Stimulated activated CD8-positive, alpha-beta memory T cell treated with anti-CD3 and anti-CD28 coated beads, Interleukin-7, amount 100 ng/mL, for 48 hours (primary cell): ENCODE measurements around the gene TAS2R41.
"Not testable (repeated sequence)": the region's sequence is repeated elsewhere in the genome, so short reads cannot be mapped to it uniquely, and the experiment has no call there.

ENCODE experiments used
- DNase-seq, 2 donors: peaks; one replicate each; pipeline ENCODE4 v3.0.0-alpha.2; 2020; ENCODE audit warnings: low read depth in 1 of 2; ENCODE audit errors: extremely low read depth in 1 of 2

TAS2R41 gene

GRCh38 chr7:143514995-143515735, 37.5 kb downstream of the TAS2R41 start:
- DNase-seq: no peak

GRCh38 chr7:143516981-143517380, 39.3 kb downstream of the TAS2R41 start:
- no peak for DNase-seq

GRCh38 chr7:143518521-143518920, 40.8 kb downstream of the TAS2R41 start:
- no peak for DNase-seq

GRCh38 chr7:143518941-143519340, 41.3 kb downstream of the TAS2R41 start:
- no peak for DNase-seq

- DNase-seq: no peak
These were observed 41.9 kb downstream of the TAS2R41 start for GRCh38 chr7:143519411-143520131.

GRCh38 chr7:143522309-143522916, 44.7 kb downstream of the TAS2R41 start:
- not testable (repeated sequence) for DNase-seq
